Activated naive CD4-positive, alpha-beta T cell treated with Interleukin-2 at 50 U/mL for 16 hours (primary cell): ENCODE measurements around the gene AQP10.
A peak's percentile ranks its signal among the peaks of the same experiment; 100 is the strongest.
"Not testable (repeated sequence)": the region's sequence is repeated elsewhere in the genome, so short reads cannot be mapped to it uniquely, and the experiment has no call there.

ENCODE experiments used
- DNase-seq: peaks from one replicate; pipeline ENCODE4 v3.0.0-alpha.2; 2020

The AQP10 gene

DNA sequence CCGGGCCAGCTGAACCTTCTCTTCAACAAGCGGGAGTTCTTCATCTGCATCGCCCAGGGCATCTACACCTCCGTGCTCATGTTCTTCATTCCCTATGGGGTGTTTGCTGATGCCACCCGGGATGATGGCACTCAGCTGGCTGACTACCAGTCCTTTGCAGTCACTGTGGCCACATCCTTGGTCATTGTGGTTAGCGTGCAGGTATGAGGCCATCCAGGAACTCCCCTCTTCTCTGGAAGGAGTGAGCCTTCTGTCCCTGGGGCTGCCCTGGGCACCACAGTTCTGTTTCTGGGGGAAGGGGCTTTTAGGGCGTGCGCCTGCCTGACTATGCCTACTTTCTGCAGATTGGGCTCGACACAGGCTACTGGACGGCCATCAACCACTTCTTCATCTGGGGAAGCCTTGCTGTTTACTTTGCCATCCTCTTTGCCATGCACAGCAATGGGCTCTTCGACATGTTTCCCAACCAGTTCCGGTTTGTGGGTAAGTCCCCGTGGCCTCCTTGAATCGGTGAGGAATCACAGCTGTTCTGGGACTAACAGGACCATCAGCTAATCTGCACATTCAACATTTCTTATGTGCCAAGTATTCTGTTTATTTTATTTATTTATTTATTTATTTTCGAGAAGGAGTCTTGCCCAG, 25.5 kb downstream of the AQP10 start:
- no peak for DNase-seq

DNA sequence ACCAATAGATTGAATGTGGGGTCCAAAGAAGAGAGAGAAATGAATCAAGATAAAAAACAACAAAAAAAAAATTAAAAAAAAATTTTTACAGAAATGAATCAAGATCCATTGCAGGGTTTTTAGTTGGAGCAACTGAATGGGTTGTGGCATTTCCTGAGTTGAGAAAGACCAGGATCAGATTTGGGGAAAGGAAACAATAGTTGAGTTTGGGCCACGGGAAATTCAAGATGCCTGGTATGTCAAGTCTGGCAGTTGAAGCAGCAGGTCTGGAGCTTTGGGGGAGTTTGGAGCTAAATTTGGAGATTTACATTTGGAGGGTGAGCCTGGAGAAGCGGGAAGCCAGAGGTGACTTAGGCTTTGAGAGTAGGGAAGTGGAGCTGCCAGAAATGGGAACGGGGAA, 27.1 kb downstream of the AQP10 start:
- DNase-seq: no peak

DNA sequence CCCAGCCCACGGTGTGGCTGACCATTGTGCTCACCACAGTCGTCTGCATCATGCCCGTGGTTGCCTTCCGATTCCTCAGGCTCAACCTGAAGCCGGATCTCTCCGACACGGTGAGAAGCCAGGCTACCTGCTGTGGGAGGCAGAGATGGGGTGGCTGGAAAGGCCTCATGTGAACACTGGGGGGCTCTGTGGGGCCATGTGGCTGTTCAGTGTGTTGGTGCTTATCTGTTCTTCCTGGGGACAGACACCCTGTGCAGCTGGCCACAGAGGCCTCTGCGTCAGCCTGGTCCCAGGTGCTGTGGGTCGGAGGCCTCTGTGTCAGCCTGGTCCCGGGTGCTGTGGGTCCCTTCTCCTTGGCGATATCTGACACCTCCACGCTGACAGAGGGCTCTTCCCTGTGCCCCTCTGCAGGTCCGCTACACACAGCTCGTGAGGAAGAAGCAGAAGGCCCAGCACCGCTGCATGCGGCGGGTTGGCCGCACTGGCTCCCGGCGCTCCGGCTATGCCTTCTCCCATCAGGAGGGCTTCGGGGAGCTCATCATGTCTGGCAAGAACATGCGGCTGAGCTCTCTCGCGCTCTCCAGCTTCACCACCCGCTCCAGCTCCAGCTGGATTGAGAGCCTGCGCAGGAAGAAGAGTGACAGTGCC, 27.7 kb downstream of the AQP10 start:
- no peak for DNase-seq

DNA sequence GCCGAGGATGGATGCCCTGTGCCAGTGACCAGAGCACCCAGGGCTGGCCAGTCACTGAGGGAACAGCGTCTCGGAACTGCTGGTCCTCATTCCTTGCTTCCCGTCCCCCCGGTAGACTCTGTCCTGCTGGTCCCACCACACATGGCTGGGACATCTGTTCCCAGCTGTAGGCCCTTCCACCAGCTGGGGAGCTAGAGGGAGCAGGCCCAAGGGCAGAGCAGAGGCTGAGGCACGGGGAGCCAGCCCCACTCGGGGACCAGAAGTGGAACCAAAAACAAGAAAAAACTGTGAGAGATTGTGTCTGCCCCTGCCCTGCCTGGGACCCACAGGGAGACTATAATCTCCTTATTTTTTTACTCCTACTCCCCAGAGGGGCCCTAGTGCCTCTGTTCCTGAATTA, 28.2 kb downstream of the AQP10 start:
- DNase-seq: no peak

DNA sequence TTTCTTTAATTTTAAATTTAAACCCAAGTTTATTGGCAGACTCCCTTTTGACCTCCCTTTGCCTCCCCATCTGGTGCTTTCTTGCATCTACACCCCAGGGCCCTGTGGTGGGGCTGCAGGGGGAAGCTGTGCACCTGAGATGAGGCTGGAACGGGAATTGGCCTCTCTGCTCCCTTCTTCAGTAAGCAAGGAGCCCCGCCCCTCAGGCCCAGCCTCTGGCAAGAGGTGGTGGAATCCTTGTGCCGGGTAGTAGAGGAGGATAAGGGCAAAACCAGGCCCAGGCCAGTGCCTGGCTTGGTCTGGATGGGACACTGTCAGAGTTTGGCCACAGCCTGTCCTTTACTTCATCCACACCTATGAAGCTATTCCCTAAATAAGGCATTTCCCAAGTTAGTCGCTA, 29.5 kb downstream of the AQP10 start:
- no peak for DNase-seq

DNA sequence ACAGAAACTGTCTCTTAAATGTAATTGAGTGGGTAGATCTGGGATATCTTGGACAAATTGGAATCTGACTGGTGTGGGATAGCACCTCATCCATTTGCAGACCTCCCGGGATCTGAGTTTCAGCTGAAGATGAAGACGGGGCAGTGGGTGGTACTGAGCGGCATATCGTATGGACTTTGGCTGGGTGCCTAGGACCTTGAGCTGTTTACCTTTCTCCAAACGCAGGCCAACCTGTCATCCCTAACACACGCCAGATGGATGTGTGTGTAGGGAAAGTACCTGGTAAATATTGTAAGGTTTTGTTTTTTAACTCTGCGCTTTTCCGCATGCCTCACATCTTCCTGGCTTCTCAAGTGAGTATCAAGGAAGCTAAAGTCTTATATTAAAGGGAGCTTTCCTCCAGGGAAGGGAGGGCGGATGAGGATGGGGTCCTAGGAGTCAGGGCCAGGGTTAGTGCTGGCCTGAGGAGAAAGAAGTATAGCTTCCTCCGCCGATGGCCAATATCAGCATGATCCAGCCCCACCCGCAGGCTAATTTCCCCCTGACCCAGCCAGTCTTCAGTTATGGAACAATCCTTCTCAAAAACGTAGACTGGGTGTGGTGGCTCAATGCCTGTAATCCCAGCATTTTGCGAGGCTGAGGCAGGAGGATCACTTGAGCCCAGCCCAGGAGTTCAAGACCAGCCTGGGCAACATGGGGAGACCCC, 30.6 kb downstream of the AQP10 start:
- DNase-seq: no peak

DNA sequence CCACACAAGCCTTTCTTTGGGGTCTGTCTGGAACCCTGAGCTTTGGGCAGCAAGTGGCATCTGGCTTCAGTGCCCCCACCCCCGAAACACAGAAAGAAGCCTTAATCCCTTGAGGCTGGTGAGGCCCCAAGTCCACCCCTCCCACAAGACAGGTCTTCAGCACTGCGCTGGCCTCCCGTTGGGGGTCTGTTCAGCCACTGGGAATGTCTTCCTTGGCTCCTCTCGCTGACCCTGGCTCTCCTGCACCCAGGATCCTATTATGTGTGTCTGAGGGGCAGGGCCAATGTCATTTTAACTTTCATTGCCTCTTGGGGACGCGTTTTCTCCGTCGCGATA, 31.3 kb downstream of the AQP10 start:
- DNase-seq: no peak

DNA sequence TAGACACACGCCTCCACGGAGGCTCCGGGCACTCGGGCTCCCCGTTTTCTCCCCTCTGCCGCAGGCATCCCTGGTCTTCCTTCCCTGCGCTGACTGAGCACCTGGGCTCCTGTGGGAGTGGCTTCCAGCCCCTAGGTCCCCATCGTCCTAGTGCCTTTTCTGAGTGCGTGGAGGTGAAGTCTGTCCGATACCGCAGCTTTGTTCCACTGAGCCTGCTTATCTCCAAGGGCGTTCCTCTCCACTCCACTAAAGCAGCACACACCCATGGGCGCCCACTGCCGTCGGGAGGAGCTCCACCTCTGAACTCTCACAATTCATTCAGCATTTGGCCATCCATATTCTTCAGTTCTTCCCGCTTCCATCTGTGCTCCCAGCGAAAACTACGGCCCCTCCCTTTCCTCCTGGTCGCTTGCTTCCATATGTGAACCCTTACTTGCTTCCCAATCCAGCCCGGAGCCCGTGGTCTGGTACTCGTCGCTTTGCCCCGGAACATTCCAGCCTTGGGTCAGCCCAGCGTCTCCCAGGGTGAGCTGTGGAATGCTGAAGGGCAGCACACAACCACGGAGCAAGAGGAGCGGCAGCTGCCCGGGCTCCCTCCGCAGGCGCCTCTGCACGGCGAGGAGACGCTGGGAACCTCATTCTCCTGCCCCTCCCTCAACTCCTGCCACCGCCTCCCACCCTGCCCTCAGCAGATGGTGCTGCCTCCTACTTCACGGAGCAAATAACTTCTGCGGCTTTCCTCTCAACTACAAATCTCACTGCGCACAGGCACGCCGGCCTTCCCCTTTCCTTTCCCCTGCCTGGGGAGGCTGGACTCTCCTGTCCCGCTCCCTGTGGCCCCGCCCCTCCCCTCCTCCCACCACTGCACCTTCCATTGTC, 31.9 kb downstream of the AQP10 start:
- DNase-seq: peak; percentile 51

DNA sequence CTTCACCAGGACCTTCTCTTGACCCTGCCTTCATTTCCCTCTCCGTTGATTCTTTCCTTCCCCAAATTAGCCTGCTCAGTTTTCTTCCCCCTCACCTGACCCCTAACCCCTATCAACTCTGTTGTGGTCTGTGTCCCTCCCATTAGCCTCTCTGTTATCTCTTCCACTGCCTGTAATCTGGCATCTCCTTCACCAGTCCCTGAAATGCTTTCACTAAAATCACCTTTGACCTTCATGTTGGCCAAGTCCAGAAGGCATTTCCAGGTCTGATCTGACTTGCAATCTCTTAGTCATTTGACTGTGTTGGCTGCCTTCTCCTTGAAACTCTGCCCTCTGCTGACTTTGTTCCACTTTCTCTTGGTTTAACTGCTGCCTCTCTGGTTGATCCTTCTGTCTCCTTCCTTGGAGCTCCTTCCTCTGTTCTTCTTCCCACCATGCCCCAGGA, 32.6 kb downstream of the AQP10 start:
- DNase-seq: no peak

DNA sequence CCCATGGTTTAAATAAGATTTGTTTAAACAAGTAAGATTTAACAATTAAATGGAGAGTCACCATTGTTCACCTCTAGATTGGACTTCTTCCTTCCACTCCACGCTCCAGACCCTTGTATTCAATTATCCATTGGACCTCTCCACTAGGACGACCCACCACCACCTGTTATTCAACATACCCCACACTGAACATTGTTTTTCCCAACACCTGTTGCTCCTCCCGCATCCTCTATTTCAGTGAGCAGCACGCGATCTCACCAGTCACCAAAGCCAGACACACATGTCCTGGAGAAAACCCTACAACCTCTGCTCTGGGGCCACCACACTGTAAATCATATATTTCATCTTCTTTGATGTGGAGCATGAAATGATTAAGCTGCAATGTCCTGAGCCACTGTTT, 33.1 kb downstream of the AQP10 start:
- DNase-seq: no peak

DNA sequence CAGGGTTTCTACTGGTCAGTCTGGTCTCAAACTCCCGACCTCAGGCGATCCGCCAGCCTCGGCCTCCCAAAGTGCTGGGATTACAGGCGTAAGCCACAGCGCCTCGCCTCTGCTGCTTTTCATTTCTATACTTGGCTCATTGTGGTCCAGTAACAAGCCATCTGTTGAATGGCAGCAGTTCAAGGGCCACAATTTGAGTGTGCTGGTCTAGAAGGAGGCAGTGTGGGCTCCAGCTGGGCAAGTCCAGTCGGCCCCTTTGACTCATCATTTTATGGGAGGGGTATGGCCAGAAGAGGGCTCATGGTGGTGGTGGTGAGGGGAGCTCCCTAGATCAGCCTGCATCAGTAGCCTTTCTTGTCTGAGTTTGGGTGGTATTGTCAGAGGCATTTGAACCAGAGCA, 37.6 kb downstream of the AQP10 start:
- no peak for DNase-seq

DNA sequence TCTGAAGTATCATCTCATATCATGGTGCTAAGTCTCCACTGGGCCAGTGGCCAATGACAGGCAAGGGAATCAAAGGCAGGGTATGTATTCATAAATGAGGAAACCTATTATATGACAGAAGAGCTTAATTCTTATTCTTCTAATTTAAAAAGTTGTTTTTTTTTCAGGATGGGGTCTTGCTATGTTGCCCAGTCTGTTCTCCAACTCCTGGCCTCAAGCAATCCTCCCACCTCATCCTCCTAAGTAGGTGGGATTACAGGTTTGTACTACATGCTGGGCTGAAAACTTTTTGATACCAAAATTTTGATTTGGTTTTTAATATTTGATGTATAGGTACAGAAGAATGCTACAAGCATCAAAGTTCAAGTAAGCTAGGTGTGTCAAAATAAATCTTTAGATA, 39.4 kb downstream of the AQP10 start:
- DNase-seq: no peak

DNA sequence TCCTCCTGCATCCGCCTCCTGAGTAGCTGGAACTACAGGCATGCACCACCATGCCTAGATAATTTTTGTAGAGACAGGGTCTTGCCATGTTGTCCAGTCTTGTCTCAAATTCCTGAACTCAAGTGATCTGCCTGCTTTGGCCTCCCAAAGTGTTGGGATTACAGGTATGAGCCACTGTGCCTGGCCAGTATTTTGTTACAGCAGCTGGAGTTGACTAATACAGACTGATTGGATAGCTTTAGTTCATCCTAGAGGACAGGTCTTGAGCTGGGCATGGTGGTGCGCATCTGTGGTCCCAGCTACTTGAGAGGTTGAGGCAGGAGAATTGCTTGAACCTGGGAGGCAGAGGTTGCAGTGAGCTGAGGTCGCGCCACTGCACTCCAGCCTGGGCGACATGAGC, 40.0 kb downstream of the AQP10 start:
- not testable (repeated sequence) for DNase-seq

DNA sequence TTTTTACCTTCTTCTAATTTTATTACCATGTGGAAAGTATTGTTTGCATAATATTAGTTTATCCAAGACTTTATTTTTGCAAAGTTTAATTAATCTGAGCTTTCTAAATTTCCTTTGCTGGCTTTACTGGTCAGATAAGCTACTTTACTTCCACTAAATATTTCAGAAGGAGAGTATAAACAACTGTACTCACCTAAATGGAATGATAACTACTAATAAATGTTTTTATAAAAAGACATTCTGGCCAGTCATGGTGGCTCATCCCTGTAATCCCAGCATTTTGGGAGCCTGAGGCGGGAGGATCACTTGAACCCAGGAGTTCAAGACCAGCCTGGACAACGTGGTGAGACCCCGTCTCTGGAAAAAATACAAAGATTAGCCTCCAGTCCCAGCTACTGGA, 40.5 kb downstream of the AQP10 start:
- no peak for DNase-seq

DNA sequence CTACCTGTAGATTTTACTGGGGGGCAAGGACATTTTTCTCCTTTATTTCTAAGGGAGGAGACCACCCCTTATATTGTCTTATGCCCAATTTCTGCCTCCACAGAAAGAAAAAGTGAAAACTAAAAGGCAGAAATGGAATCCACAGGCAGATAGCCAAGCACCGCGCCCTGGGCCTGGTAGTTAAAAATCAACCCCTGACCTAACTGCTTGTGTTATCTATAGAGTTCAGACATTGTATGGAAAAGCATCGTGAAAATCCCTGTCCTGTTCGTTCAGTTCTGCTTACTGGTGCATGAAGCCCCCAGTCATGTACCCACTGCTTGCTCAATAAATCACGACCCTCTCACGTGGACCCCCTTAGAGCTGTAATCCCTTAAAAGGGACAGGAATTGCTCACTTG, 50.5 kb downstream of the AQP10 start:
- no peak for DNase-seq

DNA sequence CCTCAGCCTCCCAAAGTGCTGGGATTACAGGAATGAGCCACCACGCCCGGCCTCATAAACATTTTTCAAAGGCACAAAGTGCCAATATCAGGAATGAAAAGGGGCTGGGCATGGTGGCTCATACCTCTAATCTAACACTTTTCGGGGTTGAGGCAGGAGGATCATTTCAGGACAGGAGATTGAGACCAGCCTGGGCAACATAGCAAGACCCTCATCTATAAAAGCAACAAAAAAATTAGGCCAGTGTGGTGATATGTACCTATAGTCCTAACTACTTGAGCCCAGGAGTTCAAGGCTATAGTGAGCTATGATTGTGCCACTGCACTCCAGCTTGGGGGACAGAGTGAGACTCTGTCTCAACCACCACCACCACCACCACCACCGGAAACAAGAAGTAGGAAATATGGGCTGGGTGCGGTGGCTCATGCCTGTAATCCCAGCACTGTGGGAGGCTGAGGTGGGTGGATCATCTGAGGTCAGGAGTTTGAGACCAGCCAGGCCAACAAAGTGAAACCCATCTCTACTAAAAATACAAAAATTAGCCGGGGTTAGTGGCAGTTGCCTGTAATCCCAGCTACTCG, 53.0 kb downstream of the AQP10 start:
- DNase-seq: peak; percentile 36
